H9 (cell line): ENCODE measurements around the gene POFUT2. TPM values are rescaled to one million over a fixed set of nuclear protein-coding genes. Genes with fewer than 3 reads are reported as not detected.

Experiments
- DNase-seq: peaks from one replicate; pipeline ENCODE4 v3.0.0-alpha.2; 2017
- H2AFZ ChIP-seq: one replicate; pipeline ENCODE4 v1.6.1; 2013; ENCODE audit warnings: mild to moderate bottlenecking, low read length, control low read depth, moderate library complexity
- H2AK5ac ChIP-seq: 2 replicates; pipeline ENCODE4 v1.6.1; 2013; ENCODE audit warnings: low read length, control low read depth, mixed read lengths; ENCODE audit not compliant: insufficient read length
- H2BK120ac ChIP-seq: one replicate; pipeline ENCODE4 v1.6.1; 2013; ENCODE audit warnings: low read depth, mild to moderate bottlenecking, low read length, control low read depth, inconsistent platforms; ENCODE audit not compliant: poor library complexity, severe bottlenecking
- H2BK12ac ChIP-seq: 2 replicates; pipeline ENCODE4 v1.6.1; 2013; ENCODE audit warnings: low read length, control low read depth, mixed read lengths, low read depth; ENCODE audit not compliant: insufficient read length
- H2BK15ac ChIP-seq: 2 replicates; pipeline ENCODE4 v1.6.1; 2013; ENCODE audit warnings: low read depth, low read length, control low read depth
- H2BK20ac ChIP-seq: one replicate; pipeline ENCODE4 v1.6.1; 2013; ENCODE audit warnings: low read depth, mild to moderate bottlenecking, low read length, control low read depth, inconsistent platforms; ENCODE audit not compliant: poor library complexity, severe bottlenecking
- H2BK5ac ChIP-seq: 2 replicates; pipeline ENCODE4 v1.6.1; 2013; ENCODE audit warnings: low read length, control low read depth, mixed read lengths; ENCODE audit not compliant: insufficient read length
- H3K14ac ChIP-seq: 2 replicates; pipeline ENCODE4 v1.6.1; 2013; ENCODE audit warnings: low read length, control low read depth; ENCODE audit not compliant: insufficient read depth
- H3K18ac ChIP-seq: 2 replicates; pipeline ENCODE4 v1.6.1; 2013; ENCODE audit warnings: low read depth, mild to moderate bottlenecking, mixed read lengths, low read length, control low read depth; ENCODE audit not compliant: insufficient read length
- H3K23ac ChIP-seq: 2 replicates; pipeline ENCODE4 v1.6.1; 2013; ENCODE audit warnings: low read length, control low read depth, mixed read lengths, low read depth; ENCODE audit not compliant: insufficient read length
- H3K23me2 ChIP-seq: 2 replicates; pipeline ENCODE4 v1.6.1; 2013; ENCODE audit warnings: low read depth, mild to moderate bottlenecking, mixed read lengths, low read length, control low read depth; ENCODE audit not compliant: insufficient read length, poor library complexity, severe bottlenecking
- H3K27ac ChIP-seq: 2 replicates; pipeline ENCODE4 v1.5.1; 2013; ENCODE audit warnings: low read length, control low read depth, mixed read lengths, low read depth; ENCODE audit not compliant: insufficient read length
- H3K27me3 ChIP-seq: 2 replicates; pipeline ENCODE4 v1.6.1; 2013; ENCODE audit warnings: low read length, control low read depth, inconsistent platforms; ENCODE audit not compliant: insufficient read depth
- H3K4ac ChIP-seq: 2 replicates; pipeline ENCODE4 v1.6.1; 2013; ENCODE audit warnings: low read depth, mild to moderate bottlenecking, control low read depth, inconsistent platforms, low read length, moderate library complexity
- H3K4me1 ChIP-seq: 2 replicates; pipeline ENCODE4 v1.6.1; 2013; ENCODE audit warnings: low read length, control low read depth, inconsistent platforms; ENCODE audit not compliant: insufficient read depth
- H3K4me2 ChIP-seq: 2 replicates; pipeline ENCODE4 v1.6.1; 2013; ENCODE audit warnings: low read length, control low read depth, mixed read lengths; ENCODE audit not compliant: insufficient read length, insufficient read depth
- H3K56ac ChIP-seq: 2 replicates; pipeline ENCODE4 v1.6.1; 2013; ENCODE audit warnings: low read depth, mild to moderate bottlenecking, mixed read lengths, low read length, control low read depth; ENCODE audit not compliant: insufficient read length
- H3K79me1 ChIP-seq: 2 replicates; pipeline ENCODE4 v1.6.1; 2013; ENCODE audit warnings: low read depth, mild to moderate bottlenecking, moderate library complexity, low read length, control low read depth, inconsistent platforms; ENCODE audit not compliant: insufficient read depth, poor library complexity, severe bottlenecking
- H3K79me2 ChIP-seq: 2 replicates; pipeline ENCODE4 v1.6.1; 2013; ENCODE audit warnings: low read length, control low read depth, inconsistent platforms; ENCODE audit not compliant: insufficient read depth
- H3K9ac ChIP-seq: 2 replicates; pipeline ENCODE4 v1.6.1; 2013; ENCODE audit warnings: low read length, control low read depth, mixed read lengths; ENCODE audit not compliant: insufficient read length; ENCODE audit errors: extremely low read depth
- H3K9me3 ChIP-seq: one replicate; pipeline ENCODE4 v1.6.1; 2013; ENCODE audit warnings: low read depth, low read length, inconsistent platforms; ENCODE audit not compliant: control insufficient read depth
- H3T11ph ChIP-seq: one replicate; pipeline ENCODE4 v1.6.1; 2013; ENCODE audit warnings: mild to moderate bottlenecking, low read length, control low read depth, inconsistent platforms
- H4K20me1 ChIP-seq: one replicate; pipeline ENCODE4 v1.6.1; 2013; ENCODE audit not compliant: control insufficient read depth, insufficient read length, insufficient read depth
- H4K5ac ChIP-seq: 2 replicates; pipeline ENCODE4 v1.6.1; 2013; ENCODE audit warnings: low read depth, mild to moderate bottlenecking, mixed read lengths, low read length, control low read depth; ENCODE audit not compliant: insufficient read length
- H4K8ac ChIP-seq: replicated peaks from 2 replicates; pipeline ENCODE4 v1.6.1; 2013; ENCODE audit warnings: low read length, control low read depth, mixed read lengths, low read depth; ENCODE audit not compliant: insufficient read length
- H4K91ac ChIP-seq: 2 replicates; pipeline ENCODE4 v1.6.1; 2013; ENCODE audit warnings: low read depth, mild to moderate bottlenecking, moderate library complexity, mixed read lengths, low read length, control low read depth; ENCODE audit not compliant: insufficient read length
- H3K27ac Mint-ChIP-seq, 3 experiments: 2 replicates in 2 of 3; 3 replicates in 1 of 3; pipeline ENCODE4 v1.8.0; 2020 to 2021; ENCODE audit warnings: mixed read lengths in 3 of 3, mild to moderate bottlenecking in 1 of 3, moderate library complexity in 1 of 3
- H3K27me3 Mint-ChIP-seq: 2 replicates; pipeline ENCODE4 v1.8.0; 2021; ENCODE audit warnings: low read depth, mild to moderate bottlenecking, moderate library complexity, mixed read lengths
- H3K36me3 Mint-ChIP-seq, 3 experiments: 2 replicates in 2 of 3; 3 replicates in 1 of 3; pipeline ENCODE4 v1.8.0; 2020 to 2021; ENCODE audit warnings: low read depth in 3 of 3, mixed read lengths in 3 of 3; ENCODE audit not compliant: insufficient read depth in 1 of 3
- H3K4me1 Mint-ChIP-seq, 2 experiments: 2 replicates each; pipeline ENCODE4 v1.8.0; 2020; ENCODE audit warnings: mixed read lengths in 2 of 2
- H3K4me3 Mint-ChIP-seq, 2 experiments: 2 replicates in 1 of 2; 3 replicates in 1 of 2; pipeline ENCODE4 v1.8.0; 2020 to 2021; ENCODE audit warnings: mild to moderate bottlenecking in 2 of 2, mixed read lengths in 2 of 2, moderate library complexity in 1 of 2
- H3K9me3 Mint-ChIP-seq, 2 experiments: 2 replicates in 1 of 2; 3 replicates in 1 of 2; pipeline ENCODE4 v1.8.0; 2020; ENCODE audit warnings: mild to moderate bottlenecking in 2 of 2, mixed read lengths in 2 of 2, moderate library complexity in 1 of 2
- CTCF ChIP-seq: fragments of 200-600 bp; sonication (generic); conservative IDR thresholded peaks from 3 replicates; pipeline ENCODE4 v1.8.0; 2021; ENCODE audit warnings: antibody characterized with exemption, mild to moderate bottlenecking
- WGBS: extraction: QIAGEN DNeasy Blood & Tissue Kit; methylation state at CpG from one replicate; pipeline ENCODE4 v1.1.7; 2013; ENCODE audit warnings: missing lambda C conversion rate, low lambda C conversion rate, mixed read lengths; ENCODE audit not compliant: insufficient read length; ENCODE audit errors: extremely low coverage; 5-methylcytosine and 5-hydroxymethylcytosine counted together
- total RNA-seq: library from RNA; stranded (reverse); gene quantifications from 2 replicates; pipeline ENCODE4 v1.2.1, GENCODE V29; 2021

Gene POFUT2
- total RNA-seq, 1 experiment from 2014 or later, result 34.8 TPM

DNA sequence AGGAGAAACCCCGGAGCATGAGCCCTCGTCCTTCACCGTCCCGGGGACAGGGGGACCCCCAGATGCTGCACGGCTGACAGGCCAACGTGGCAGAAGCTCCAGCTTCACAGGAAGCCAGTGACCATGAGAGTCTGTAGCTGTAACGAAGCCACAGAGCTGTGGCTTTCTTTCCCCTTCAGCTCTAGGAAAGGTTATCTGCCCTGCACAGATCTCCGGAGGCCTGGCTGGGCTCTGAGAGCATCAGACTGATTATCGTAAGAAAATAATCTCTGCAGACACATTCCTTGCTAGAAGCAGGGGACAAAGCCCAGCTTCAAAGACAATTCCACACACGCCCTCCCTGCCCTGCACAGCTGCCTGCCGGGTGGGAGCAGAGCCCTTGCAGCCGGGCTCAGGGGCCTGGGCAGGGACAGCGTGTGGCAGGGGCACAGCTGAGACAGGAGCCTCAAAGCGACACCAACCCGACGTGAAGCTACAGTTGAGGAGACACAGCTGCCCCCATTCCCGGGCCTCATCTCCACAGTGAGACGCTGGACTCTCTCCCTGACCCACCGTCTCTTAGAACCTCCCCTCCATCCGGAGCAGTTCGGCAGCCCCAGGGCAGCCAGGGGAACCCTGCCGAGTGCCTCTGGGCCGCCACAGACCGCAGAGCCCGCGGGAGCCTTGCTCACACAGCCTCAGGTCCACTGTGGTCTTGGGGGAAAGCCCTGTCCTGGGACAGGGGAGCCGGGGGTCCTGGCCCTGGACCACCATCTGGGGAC is 30.6 kb downstream of the POFUT2 start:
- H3K9ac ChIP-seq, result no peak overlapping the region
- H3K9me3 ChIP-seq, result no peaks in the 10 kb centered on the region
- H2AK5ac ChIP-seq, result no peak overlapping the region
- no peak overlapping the region for H2AFZ ChIP-seq
- H3K4me1 ChIP-seq, result no peaks in the 10 kb centered on the region
- H3K4me1 Mint-ChIP-seq, result peaks cover 0 to 8% of the 10 kb centered on the region in 2 experiments; a peak in 1 of 4 replicates
- H3K23ac ChIP-seq, result no peak overlapping the region
- no peak overlapping the region for H2BK15ac ChIP-seq
- no peak overlapping the region for H3K18ac ChIP-seq
- no peak overlapping the region for H3K4me3 Mint-ChIP-seq
- peaks cover 5% of the 10 kb centered on the region for H3K27me3 Mint-ChIP-seq
- no peaks in the 10 kb centered on the region for H3K23me2 ChIP-seq
- DNase-seq, result peak; percentile 16
- H4K8ac ChIP-seq, result no peak overlapping the region
- no peaks in the 10 kb centered on the region for H4K20me1 ChIP-seq
- H2BK5ac ChIP-seq, result no peak overlapping the region
- TF ChIP-seq CTCF, result no peak
- H3K27ac Mint-ChIP-seq, result no peak overlapping the region
- H3K14ac ChIP-seq, result no peak overlapping the region; the same call in 1 of the 2 replicates
- H3K36me3 Mint-ChIP-seq, result peaks cover 0 to 5% (median 0%) of the 10 kb centered on the region in 3 experiments; a peak in 3 of 7 replicates
- H3K79me1 ChIP-seq, result no peaks in the 10 kb centered on the region
- H3K4ac ChIP-seq, result no peak overlapping the region
- no peak overlapping the region for H3T11ph ChIP-seq
- no peak overlapping the region for H2BK120ac ChIP-seq
- no peak overlapping the region for H2BK20ac ChIP-seq
- no peak overlapping the region for H4K5ac ChIP-seq
- H3K27ac ChIP-seq, result no peak overlapping the region
- no peaks in the 10 kb centered on the region for H3K27me3 ChIP-seq
- no peaks in the 10 kb centered on the region; a peak in 1 of 5 replicates for H3K9me3 Mint-ChIP-seq
- H3K79me2 ChIP-seq, result no peaks in the 10 kb centered on the region
- WGBS, result no CpG with 5 or more reads among the region's 27 CpGs
- no peak overlapping the region for H3K4me2 ChIP-seq
- H3K56ac ChIP-seq, result no peak overlapping the region
- no peak overlapping the region for H2BK12ac ChIP-seq
- H4K91ac ChIP-seq, result no peak overlapping the region
